T-helper 9 cell (primary cell): ENCODE results near the gene PRKAR2A.

Experiments used
- DNase-seq: peaks from one replicate; pipeline ENCODE4 v3.0.0-alpha.2; 2020
- total RNA-seq, 2 donors: gene quantifications; one replicate each; lab custom pipeline; 2026; lab: John Stamatoyannopoulos, UW

The PRKAR2A gene
- total RNA-seq: 82.3 to 91.1 reads per million in 2 donors

DNA sequence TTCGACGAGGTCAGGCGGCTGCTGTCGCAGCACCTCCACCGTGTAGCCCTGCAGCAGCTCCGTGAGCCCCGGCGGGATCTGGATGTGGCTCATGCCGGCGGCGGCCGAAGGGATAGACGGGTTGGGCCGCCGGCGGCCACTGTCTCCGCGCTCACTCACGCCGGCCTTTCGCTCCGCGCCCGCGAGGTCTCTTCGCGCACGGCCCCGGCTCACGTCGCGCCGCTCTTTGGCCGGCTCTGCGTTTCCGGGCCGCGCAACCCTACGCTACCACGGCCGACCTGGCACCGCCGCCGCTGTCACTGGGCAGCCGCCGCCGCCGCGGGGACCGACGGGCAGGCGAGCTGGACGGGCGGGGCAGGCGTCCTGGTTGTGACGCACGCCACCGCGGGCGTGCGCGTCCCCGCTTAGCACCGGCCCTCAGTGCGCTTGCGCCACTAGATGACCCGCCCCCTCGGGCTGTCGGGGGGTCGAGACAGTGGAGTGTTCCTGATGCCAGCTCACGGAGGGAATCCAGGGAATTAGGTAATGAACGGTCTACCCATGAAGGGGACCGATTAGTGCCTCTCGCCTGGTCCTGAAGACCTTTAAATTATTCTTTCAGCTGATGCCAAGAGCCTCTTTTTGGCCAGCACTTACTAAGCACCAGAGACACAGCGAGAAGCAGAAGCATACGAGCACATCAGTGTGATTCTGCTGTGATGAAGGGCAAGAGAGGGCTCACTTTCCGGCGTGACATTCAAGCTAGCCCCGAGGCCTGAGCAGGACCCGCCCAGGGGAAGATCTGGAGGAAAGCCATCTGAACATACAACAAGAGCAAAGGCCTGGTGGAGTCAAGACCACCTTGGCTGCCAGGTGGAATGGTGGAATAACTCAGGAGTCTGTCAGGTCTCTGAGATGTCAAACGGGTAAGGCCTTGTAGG lies at the start of gene PRKAR2A:
TSS of gene PRKAR2A (minus strand) at position 371 of the 920 bp plus-strand sequence. CDS start at position 93, 278 bp downstream.
- peak; percentile 64 for DNase-seq

DNA sequence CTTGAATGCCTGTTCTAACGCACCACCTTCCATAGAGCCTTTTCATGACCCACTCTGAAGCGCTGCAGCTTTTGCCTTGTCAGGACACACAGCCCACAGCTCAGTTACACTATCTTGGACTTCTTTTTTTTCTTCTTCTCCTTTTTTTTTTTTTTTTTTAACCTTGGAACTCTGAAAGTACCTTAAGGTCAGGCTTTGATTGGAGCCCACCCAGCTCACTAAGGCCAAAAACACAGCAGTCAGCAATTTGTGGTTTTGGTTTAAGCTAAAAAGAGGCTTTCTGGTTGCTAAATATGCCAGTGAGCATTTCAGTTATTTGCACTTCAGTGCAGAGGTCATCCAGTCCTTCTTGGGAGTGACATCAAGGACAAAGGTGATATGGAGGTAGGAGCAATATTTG lies 49.3 kb upstream of the PRKAR2A start:
- DNase-seq: no peak

GRCh38 chr3:48894516-48894915 lies 46.8 kb upstream of the PRKAR2A start:
- no peak for DNase-seq

DNA sequence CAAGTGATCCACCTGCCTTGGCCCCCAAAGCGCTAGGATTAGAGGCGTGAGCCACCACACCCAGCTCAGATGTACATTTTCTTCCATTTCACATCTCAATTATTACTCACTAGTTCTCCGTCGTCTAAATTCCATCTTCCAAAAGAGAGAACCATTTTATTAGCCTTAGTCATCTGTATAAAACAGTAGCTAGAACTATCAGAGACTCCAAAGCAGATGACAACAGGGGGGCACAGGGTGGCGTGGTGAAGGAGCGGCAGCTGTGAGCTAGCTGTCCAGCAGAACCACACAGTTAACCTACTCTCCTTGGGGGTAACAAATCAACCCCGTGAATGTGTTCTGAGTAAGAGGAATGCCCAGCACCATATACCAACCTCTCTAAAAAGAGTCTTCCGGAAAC lies 43.9 kb upstream of the PRKAR2A start:
- no peak for DNase-seq

GRCh38 chr3:48885753-48886152 lies 38.1 kb upstream of the PRKAR2A start:
- no peak for DNase-seq

- DNase-seq: no peak
These were observed 34.0 kb upstream of the PRKAR2A start for GRCh38 chr3:48881652-48882114.

GRCh38 chr3:48881006-48881405 lies 33.3 kb upstream of the PRKAR2A start:
- no peak for DNase-seq

- DNase-seq: no peak
These were observed 32.3 kb upstream of the PRKAR2A start for GRCh38 chr3:48879994-48880377.

DNA sequence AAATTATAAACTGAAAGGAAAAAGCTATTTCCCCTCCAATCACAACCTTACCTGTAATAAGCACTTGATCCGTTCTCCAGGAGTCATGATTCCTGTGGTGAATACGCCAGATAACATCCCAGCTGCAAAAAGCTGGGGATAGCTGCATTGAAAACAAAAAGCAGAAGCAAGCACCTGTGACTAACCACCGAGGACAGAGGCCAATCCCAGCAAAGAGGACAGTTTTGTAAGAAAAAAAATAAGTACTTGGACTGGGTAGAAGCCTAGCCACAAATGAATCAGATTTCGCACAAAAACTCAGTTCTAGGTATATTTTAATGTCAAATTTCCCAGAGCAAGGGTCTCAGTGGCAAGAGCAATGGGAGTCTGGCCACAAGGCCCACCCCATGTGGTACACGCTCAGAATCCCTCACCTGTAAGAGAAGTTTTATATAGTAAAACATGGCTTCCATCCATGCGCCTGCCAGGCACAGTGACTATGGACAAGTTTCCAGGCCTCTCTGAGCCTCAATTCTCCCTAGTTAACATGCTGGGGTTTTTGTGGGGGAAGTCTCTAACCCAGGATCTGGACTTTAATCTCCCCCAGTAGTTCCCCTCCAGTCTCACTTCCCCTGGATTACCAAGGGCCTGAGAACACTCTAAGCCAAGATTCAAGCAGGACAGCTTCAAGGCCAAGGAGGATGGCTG lies 31.8 kb upstream of the PRKAR2A start:
- DNase-seq: no peak

- DNase-seq: no peak
These were observed 30.0 kb upstream of the PRKAR2A start for GRCh38 chr3:48877671-48878070.

DNA sequence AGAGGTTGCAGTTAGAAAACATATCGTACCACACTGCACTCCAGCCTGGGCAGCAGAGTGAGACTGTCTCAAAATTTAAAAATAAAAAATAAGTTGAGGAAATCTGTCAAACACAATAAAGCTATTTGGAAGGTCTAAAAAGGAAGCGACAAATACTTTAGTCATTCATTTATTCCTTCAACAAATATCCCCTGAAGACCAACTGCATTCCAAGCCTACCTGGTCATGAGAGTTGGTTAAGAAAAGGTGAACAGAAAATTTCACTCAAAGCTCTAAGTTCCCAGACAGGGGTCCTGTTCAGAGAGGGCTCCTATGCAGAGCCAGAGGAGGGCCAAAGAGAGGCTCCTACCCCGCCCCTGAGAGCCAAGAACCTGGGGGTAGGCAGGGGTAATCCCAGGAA lies 15.4 kb upstream of the PRKAR2A start:
- no peak for DNase-seq

DNA sequence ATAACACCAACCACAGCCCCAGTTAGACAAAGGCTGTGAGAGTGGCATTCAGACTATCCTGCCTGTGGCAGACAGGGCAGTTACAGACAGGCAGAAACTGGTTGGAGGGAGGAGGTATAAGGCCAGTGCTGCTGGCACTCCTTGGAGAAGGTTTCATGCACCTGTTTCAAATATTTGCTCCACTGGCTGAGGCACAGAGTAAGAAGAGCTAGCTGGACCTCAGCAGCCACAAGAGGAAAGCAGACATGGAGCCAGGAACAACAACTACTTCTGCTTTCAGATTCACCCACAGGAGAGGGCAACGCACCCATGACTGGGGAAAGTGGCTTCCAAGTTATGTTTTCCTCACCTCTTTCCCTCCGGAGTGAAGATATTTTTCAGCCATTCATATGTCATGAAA lies 11.5 kb upstream of the PRKAR2A start:
- no peak for DNase-seq

- DNase-seq: no peak
These were observed 11.0 kb upstream of the PRKAR2A start for GRCh38 chr3:48858709-48859108.

GRCh38 chr3:48857641-48858040 lies 10.0 kb upstream of the PRKAR2A start:
- DNase-seq: no peak

- DNase-seq: no peak
These were observed 8.8 kb upstream of the PRKAR2A start for GRCh38 chr3:48856469-48856868.

DNA sequence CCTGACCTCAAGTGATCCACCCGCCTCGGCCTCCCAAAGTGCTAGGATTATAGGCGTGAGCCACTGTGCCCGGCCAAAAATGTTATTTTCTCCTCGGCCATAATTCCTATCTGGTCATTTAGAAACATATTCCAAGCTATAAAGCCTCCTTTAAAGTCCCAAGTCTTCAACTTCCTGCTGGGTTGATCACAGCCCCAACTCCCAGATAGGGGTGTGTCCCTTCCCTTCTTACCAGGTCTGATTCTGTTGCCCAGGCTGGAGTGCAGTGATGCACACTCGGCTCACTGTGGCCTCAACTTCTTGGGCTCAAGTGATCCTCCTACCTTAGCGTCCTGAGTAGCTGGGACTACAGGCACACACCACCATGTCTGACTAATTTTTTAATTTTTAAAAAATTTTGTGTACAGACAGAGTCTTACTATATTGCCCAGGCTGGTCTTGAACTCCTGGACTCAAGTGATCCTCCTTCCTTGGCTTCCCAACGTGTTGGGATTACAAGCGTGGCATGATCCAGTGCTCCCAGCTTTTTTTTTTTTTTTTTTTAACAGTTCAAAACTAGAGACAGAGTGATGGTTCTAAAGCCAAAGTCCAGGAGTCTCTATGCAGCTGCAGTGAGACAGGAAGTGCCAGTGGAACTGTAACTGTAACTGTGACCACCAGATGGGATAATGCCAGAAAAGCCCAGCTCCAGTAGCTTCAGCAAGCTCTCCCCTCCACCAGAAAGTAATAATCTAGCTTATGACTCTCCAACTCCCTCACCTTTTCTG lies 8.2 kb upstream of the PRKAR2A start:
- no peak for DNase-seq

GRCh38 chr3:48852151-48852550 lies 4.5 kb upstream of the PRKAR2A start:
- DNase-seq: no peak

DNA sequence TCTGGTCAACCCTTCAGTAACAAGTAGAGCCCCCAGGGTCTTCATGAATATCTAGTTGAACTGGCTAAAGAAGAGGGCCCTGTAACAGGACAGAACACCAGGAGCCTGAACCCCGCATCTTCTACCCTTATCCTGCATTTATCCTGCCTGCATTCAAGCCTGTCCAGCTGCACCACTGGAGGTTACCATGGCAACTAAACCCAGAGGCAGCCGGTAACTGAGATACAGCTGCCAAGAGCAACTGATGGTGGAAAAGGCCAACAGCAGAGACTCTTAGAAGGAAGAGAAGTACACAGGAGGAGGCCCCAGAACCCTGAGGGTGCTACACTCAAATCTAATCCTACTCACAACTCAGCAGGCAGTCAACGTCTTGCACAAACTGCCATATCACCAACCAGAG lies 3.7 kb upstream of the PRKAR2A start:
- DNase-seq: no peak

DNA sequence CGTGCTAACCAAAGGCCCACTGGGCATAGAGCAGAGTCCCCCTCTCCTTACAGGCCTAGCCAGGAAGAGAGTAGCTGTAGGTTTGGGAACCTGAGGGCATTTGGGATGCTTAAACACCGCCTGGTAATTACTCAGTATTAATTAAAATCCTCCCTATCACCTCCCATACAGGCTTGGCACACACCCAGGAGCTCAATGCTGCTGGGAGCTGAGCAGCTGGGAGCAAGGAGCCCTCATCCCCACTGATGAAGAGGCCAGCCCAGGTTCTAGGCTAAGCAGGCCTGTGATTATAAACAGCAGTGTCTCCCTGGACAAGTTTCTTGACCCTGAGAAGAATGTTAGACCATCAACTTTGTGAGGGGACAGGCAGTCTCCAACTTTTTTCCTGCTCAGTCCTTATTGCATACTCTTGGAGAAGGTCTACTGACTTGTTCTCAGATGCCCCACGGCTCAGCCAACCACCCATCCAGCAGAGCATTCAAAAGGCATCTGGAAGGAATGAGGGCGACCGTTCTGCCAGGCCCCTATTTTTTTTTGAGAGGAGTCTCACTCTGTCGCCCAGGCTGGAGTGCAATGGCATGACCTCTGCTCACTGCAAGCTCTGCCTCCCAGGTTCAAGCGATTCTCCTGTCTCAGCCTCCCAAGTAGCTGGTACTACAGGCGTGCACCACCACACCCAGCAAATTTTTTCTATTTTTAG lies 1.3 kb upstream of the PRKAR2A start:
- DNase-seq: no peak

- peak; percentile 46 for DNase-seq
These were observed 596 bp downstream of the PRKAR2A start for GRCh38 chr3:48847053-48847503.

GRCh38 chr3:48845170-48845569 lies 2.5 kb downstream of the PRKAR2A start:
- no peak for DNase-seq

DNA sequence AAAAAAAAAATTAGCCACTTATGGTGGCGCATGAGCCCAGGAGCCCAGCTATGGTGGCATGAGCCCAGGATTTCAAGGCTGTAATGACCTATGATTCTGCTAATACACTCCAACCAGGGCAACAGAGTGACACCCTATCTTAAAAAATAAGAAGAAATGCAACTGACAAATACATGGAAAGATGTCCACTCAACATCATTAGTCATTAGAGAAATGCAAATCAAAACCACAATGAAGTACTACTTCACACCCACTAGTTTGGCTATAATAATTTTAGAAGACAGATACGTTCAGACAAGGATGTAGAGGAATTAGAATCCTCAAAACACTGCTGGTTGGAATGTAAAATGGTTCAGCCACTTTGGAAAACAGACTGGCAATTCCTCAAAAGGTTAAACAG lies 10.5 kb downstream of the PRKAR2A start:
- DNase-seq: no peak
